Spleen (tissue), 11 donors: ENCODE results near the gene FUT6. TPM values are rescaled to one million over a fixed set of nuclear protein-coding genes. Genes with fewer than 3 reads are reported as not detected.

Experiments used
- DNase-seq: peaks from one replicate; pipeline ENCODE4 v3.0.0-alpha.2; 2020
- H3K27ac ChIP-seq, 8 donors: fragments of 200-600 bp; sonication (generic) in 7 of 8; 1 replicate in 4 of 8; 2 replicates in 4 of 8; pipeline versions ENCODE4 v1.5.0 to v1.8.0; 2016 to 2021; ENCODE audit warnings: inconsistent platforms in 4 of 8, mild to moderate bottlenecking in 4 of 8, moderate library complexity in 1 of 8
- H3K27me3 ChIP-seq, 7 donors: fragments of 200-600 bp; sonication (generic) in 6 of 7; replicated peaks in 1 of 7; 1 replicate in 4 of 7; 2 replicates in 3 of 7; pipeline versions ENCODE4 v1.5.0 to v1.8.0; 2016 to 2021; ENCODE audit warnings: inconsistent platforms in 3 of 7, mild to moderate bottlenecking in 1 of 7
- H3K36me3 ChIP-seq, 6 donors: fragments of 200-600 bp; sonication (generic) in 5 of 6; 1 replicate in 4 of 6; 2 replicates in 2 of 6; pipeline versions ENCODE4 v1.5.0 to v1.8.0; 2016 to 2021; ENCODE audit warnings: inconsistent platforms in 2 of 6
- H3K4me1 ChIP-seq, 6 donors: fragments of 200-600 bp; sonication (generic) in 5 of 6; 1 replicate in 3 of 6; 2 replicates in 3 of 6; pipeline versions ENCODE4 v1.5.0 to v1.8.0; 2016 to 2021; ENCODE audit warnings: inconsistent platforms in 3 of 6
- H3K4me3 ChIP-seq, 8 donors: fragments of 200-600 bp; sonication (generic) in 7 of 8; 1 replicate in 4 of 8; 2 replicates in 4 of 8; pipeline versions ENCODE4 v1.5.0 to v1.8.0; 2016 to 2021; ENCODE audit warnings: inconsistent platforms in 4 of 8, mild to moderate bottlenecking in 4 of 8, moderate library complexity in 2 of 8
- H3K9me3 ChIP-seq, 8 donors: fragments of 200-600 bp; sonication (generic) in 7 of 8; 1 replicate in 4 of 8; 2 replicates in 4 of 8; pipeline versions ENCODE4 v1.5.0 to v1.8.0; 2016 to 2021; ENCODE audit warnings: inconsistent platforms in 4 of 8
- CTCF ChIP-seq, 11 experiments: fragments of 200-600 bp in 7 of 11; fragments of 450-650 bp in 4 of 11; sonication (generic) in 4 of 11; IDR thresholded peaks in 8 of 11; conservative IDR thresholded peaks in 3 of 11; 1 replicate in 7 of 11; 2 replicates in 4 of 11; pipeline versions ENCODE4 v1.4.0 to v1.8.0; 2016 to 2021; ENCODE audit warnings: antibody characterized with exemption in 11 of 11, inconsistent platforms in 4 of 11, mild to moderate bottlenecking in 1 of 11
- POLR2A ChIP-seq, 3 donors: fragments of 450-650 bp; IDR thresholded peaks; one replicate each; pipeline ENCODE4 v1.5.1; 2017; ENCODE audit warnings: antibody characterized with exemption in 3 of 3, mild to moderate bottlenecking in 1 of 3
- POLR2AphosphoS5 ChIP-seq, 3 donors: sonication (generic); formaldehyde crosslinking; IDR thresholded peaks; one replicate each; pipeline ENCODE4 v1.5.1; 2017; ENCODE audit warnings: antibody characterized with exemption in 3 of 3
- WGBS, 5 donors: extraction: QIAGEN DNeasy Blood & Tissue Kit in 3 of 5; methylation state at CpG; one replicate each; pipeline versions ENCODE4 v1.1.5 to v1.1.7; 2013 to 2018; 5-methylcytosine and 5-hydroxymethylcytosine counted together
- intact Hi-C: fragments of 100-400 bp; cut with DNase I; formaldehyde crosslinking; loops from one replicate; pipeline ENCODE4 v1.15.0; 2023; ENCODE audit warnings: low total_unique reads
- polyA plus RNA-seq, 3 donors: library from polyadenylated mRNA; stranded (reverse); fragments of 200-250 nt; gene quantifications; one replicate each; pipeline ENCODE4 v1.2.1, GENCODE V29; 2013
- total RNA-seq, 7 donors: library from RNA; depleted of rRNA in 3 of 7; stranded (reverse); fragments of >200 nt in 3 of 7; fragmentation: NEBNext Ultra II Directional in 4 of 7; extraction: Animal tissue kit (Norgen Biotek cat#: 25700) in 4 of 7; gene quantifications; one replicate each; pipeline versions ENCODE4 v1.1.0 to v1.2.1, GENCODE V29; 2016 to 2021
- donor health status: healthy with polysubstance abuse.
- donor health status: DM: no; HTN: no; CAD: no; lungs with moderate emphysema.
- donor health status: DM: no; HTN: no; CAD: no.
- donor health status: Bipolar disorder and iron deficiency.
- donor health status: healthy.
- donor health status: DM: no; HTN: no; CAD: no.
- donor health status: DM: yes; HTN: yes; CAD: no.

FUT6 gene
- total and polyA plus RNA-seq, 10 donors = 0.06 to 0.44 (median 0.13) TPM; not detected in 5

GRCh38 chr19:5790559-5791520, 48.7 kb downstream of the FUT6 start, which contains the start of gene DUS3L:
TSS of gene DUS3L (minus strand) at chr19:5791163. CDS start at chr19:5791141, 22 bp downstream.
- peaks cover 3 to 44% (median 42%) of the 10 kb centered on the region in 6 donors for H3K36me3 ChIP-seq
- H3K27ac ChIP-seq = peak within 1 kb of the TSS; percentile 88 to 99 (median 99)
- H3K4me3 ChIP-seq = peak within 1 kb of the TSS; percentile 40 to 94 (median 86)
- H3K27me3 ChIP-seq = no peaks in the 10 kb centered on the region
- peaks cover 6 to 23% (median 11%) of the 10 kb centered on the region in 6 donors for H3K4me1 ChIP-seq
- WGBS, 5 donors = 11 to 16% (median 11%) methylated on average over 49 to 72 of the region's 72 CpGs
- DNase-seq = peak; percentile 98
- intact Hi-C loops = no loop called here
- TF ChIP-seq CTCF (IDR thresholded peaks at IDR 0.05 in 8 of 11, conservative IDR thresholded peaks at IDR 0.05 in 3 of 11) (peak in 1 of 11 experiments; percentile 2), POLR2A (IDR thresholded peaks at IDR 0.05) (peak in 1 of 3 donors; percentile 57), POLR2AphosphoS5 (IDR thresholded peaks at IDR 0.05) (peak; percentile 95 to 97 (median 96))
- peaks cover 0 to 3% (median 0%) of the 10 kb centered on the region in 8 donors for H3K9me3 ChIP-seq

- no peak for TF ChIP-seq POLR2A (IDR thresholded peaks at IDR 0.05)
- no peak for TF ChIP-seq CTCF (IDR thresholded peaks at IDR 0.05 in 8 of 11, conservative IDR thresholded peaks at IDR 0.05 in 3 of 11)
- TF ChIP-seq POLR2AphosphoS5 (IDR thresholded peaks at IDR 0.05) = no peak
- DNase-seq = peak; percentile 85
- peaks cover 6 to 23% (median 11%) of the 10 kb centered on the region in 6 donors for H3K4me1 ChIP-seq
- H3K27ac ChIP-seq = peak overlapping the region in 7 of 8 donors; percentile 97 to 99 (median 99)
- peaks cover 3 to 52% (median 50%) of the 10 kb centered on the region in 6 donors for H3K36me3 ChIP-seq
- H3K27me3 ChIP-seq = no peaks in the 10 kb centered on the region
- intact Hi-C loops = no loop called here
- peak overlapping the region; percentile 40 to 94 (median 86) for H3K4me3 ChIP-seq
- 80 to 90% (median 83%) methylated on average over 25 to 26 of the region's 26 CpGs for WGBS, 5 donors
- peaks cover 0 to 3% (median 0%) of the 10 kb centered on the region in 8 donors for H3K9me3 ChIP-seq
Measured at GRCh38 chr19:5789886-5790558, 49.5 kb downstream of the FUT6 start.

GRCh38 chr19:5789351-5789761, 50.1 kb downstream of the FUT6 start:
- peaks cover 3 to 59% (median 57%) of the 10 kb centered on the region in 6 donors for H3K36me3 ChIP-seq
- 94 to 98% (median 96%) methylated on average over 28 to 39 of the region's 39 CpGs for WGBS, 5 donors
- DNase-seq = peak; percentile 83

More at GRCh38 chr19:5789351-5789761, 50.1 kb downstream of the FUT6 start:
- H3K27ac ChIP-seq = no peak overlapping the region
- no peak for TF ChIP-seq POLR2A (IDR thresholded peaks at IDR 0.05)
- no peak for TF ChIP-seq CTCF (IDR thresholded peaks at IDR 0.05 in 8 of 11, conservative IDR thresholded peaks at IDR 0.05 in 3 of 11)
- no peak for TF ChIP-seq POLR2AphosphoS5 (IDR thresholded peaks at IDR 0.05)
- peaks cover 6 to 21% (median 11%) of the 10 kb centered on the region in 6 donors for H3K4me1 ChIP-seq
- H3K9me3 ChIP-seq = peaks cover 0 to 3% (median 0%) of the 10 kb centered on the region in 8 donors
- intact Hi-C loops = no loop called here
- H3K27me3 ChIP-seq = no peaks in the 10 kb centered on the region
- H3K4me3 ChIP-seq = no peak overlapping the region
